ENCODE results near the gene PWWP3B.

DNA sequence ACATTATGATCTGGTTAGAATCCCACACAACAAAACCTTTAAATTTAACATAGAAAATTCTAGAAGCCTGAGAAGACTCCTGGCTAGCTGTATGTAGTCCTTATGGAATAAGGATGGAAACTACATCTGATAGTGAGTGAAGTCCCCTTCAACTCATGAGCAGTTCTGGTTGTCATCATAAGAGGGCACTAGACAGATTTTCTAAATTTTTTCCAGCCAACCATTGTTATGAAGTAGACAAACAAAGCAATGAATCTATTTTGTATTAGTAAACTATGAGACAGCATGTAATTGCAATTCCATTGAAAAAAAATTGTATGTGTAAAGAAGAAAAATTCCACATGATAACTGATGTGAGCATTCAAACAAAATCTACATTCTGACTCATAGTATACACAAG is 35.2 kb downstream of the PWWP3B start:
- TF ChIP-seq, protein P1, sequence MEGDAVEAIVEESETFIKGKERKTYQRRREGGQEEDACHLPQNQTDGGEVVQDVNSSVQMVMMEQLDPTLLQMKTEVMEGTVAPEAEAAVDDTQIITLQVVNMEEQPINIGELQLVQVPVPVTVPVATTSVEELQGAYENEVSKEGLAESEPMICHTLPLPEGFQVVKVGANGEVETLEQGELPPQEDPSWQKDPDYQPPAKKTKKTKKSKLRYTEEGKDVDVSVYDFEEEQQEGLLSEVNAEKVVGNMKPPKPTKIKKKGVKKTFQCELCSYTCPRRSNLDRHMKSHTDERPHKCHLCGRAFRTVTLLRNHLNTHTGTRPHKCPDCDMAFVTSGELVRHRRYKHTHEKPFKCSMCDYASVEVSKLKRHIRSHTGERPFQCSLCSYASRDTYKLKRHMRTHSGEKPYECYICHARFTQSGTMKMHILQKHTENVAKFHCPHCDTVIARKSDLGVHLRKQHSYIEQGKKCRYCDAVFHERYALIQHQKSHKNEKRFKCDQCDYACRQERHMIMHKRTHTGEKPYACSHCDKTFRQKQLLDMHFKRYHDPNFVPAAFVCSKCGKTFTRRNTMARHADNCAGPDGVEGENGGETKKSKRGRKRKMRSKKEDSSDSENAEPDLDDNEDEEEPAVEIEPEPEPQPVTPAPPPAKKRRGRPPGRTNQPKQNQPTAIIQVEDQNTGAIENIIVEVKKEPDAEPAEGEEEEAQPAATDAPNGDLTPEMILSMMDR (IDR thresholded peaks at IDR 0.05; ENCODE audit: poor library complexity, severe bottlenecking) = no peak
- TF ChIP-seq RAD21 (conservative IDR thresholded peaks at IDR 0.05) = no peak

All from neural cell (in vitro differentiated cells).